GM23338 (cell line): Measurements from ENCODE around the gene PTGER4. TPM values are rescaled to one million over a fixed set of nuclear protein-coding genes. Genes with fewer than 3 reads are reported as not detected.

Experiments used
- ATAC-seq: fragments of 200-7000 bp; cut with Tn5 transposase; 3 replicates; pipeline ENCODE4 v1.9.1; 2020
- DNase-seq: peaks from one replicate; pipeline ENCODE4 v3.0.0-alpha.2; 2015; ENCODE audit warnings: low spot score
- H2AFZ ChIP-seq: fragments of 200-600 bp; sonication (generic); 2 replicates; pipeline ENCODE4 v1.8.0; 2016; ENCODE audit warnings: antibody characterized with exemption, mild to moderate bottlenecking, moderate library complexity
- H3F3A ChIP-seq: fragments of 200-600 bp; sonication (generic); replicated peaks from 2 replicates; pipeline ENCODE4 v1.8.0; 2017; ENCODE audit warnings: antibody characterized with exemption, mixed run types, low read depth
- H3K27ac ChIP-seq: fragments of 200-600 bp; sonication (generic); 2 replicates; pipeline ENCODE4 v1.6.1; 2016; ENCODE audit warnings: low read depth
- H3K27me3 ChIP-seq: fragments of 200-600 bp; sonication (generic); 2 replicates; pipeline ENCODE4 v1.8.0; 2016; ENCODE audit warnings: mild to moderate bottlenecking, mixed run types, moderate library complexity; ENCODE audit not compliant: insufficient read depth
- H3K36me3 ChIP-seq: fragments of 200-600 bp; sonication (generic); 2 replicates; pipeline ENCODE4 v1.8.0; 2016; ENCODE audit warnings: mild to moderate bottlenecking; ENCODE audit not compliant: insufficient read depth
- H3K4me1 ChIP-seq: fragments of 200-600 bp; sonication (generic); 2 replicates; pipeline ENCODE4 v1.8.0; 2016; ENCODE audit warnings: mild to moderate bottlenecking, moderate library complexity; ENCODE audit not compliant: insufficient read depth
- H3K4me2 ChIP-seq: fragments of 200-600 bp; sonication (generic); 2 replicates; pipeline ENCODE4 v1.7.1; 2017; ENCODE audit warnings: mixed run types
- H3K4me3 ChIP-seq: fragments of 200-600 bp; sonication (generic); 2 replicates; pipeline ENCODE4 v1.6.1; 2016; ENCODE audit warnings: mixed run types
- H3K79me2 ChIP-seq: fragments of 200-600 bp; sonication (generic); replicated peaks from 2 replicates; pipeline ENCODE4 v1.8.0; 2017; ENCODE audit warnings: mild to moderate bottlenecking; ENCODE audit not compliant: insufficient read depth
- H3K9me2 ChIP-seq: fragments of 200-600 bp; sonication (generic); 2 replicates; pipeline ENCODE4 v1.8.0; 2017; ENCODE audit not compliant: insufficient read depth
- H4K20me1 ChIP-seq: fragments of 200-600 bp; sonication (generic); replicated peaks from 2 replicates; pipeline ENCODE4 v1.8.0; 2017; ENCODE audit warnings: mild to moderate bottlenecking; ENCODE audit not compliant: insufficient read depth
- H3K27ac Mint-ChIP-seq: 2 replicates; pipeline ENCODE4 v1.8.0; 2020; ENCODE audit warnings: inconsistent platforms, mild to moderate bottlenecking, moderate library complexity, mixed read lengths
- H3K27me3 Mint-ChIP-seq: 3 replicates; pipeline ENCODE4 v1.8.0; 2022; ENCODE audit warnings: low read depth, mild to moderate bottlenecking, moderate library complexity, mixed read lengths, inconsistent platforms; ENCODE audit not compliant: insufficient read depth, poor library complexity
- H3K36me3 Mint-ChIP-seq: 3 replicates; pipeline ENCODE4 v1.8.0; 2021; ENCODE audit warnings: low read depth, mild to moderate bottlenecking, inconsistent platforms, moderate library complexity, mixed read lengths
- H3K4me1 Mint-ChIP-seq: 3 replicates; pipeline ENCODE4 v1.8.0; 2020; ENCODE audit warnings: mild to moderate bottlenecking, inconsistent platforms, mixed read lengths
- H3K4me3 Mint-ChIP-seq: 3 replicates; pipeline ENCODE4 v1.8.0; 2021; ENCODE audit warnings: moderate library complexity, mild to moderate bottlenecking, inconsistent platforms, mixed read lengths
- H3K9me3 Mint-ChIP-seq: 3 replicates; pipeline ENCODE4 v1.8.0; 2020; ENCODE audit warnings: moderate library complexity, mild to moderate bottlenecking, inconsistent platforms, mixed read lengths
- EZH2phosphoT487 ChIP-seq: fragments of 200-600 bp; sonication (generic); IDR thresholded peaks from one replicate; pipeline ENCODE4 v1.8.1; 2018; ENCODE audit warnings: antibody characterized with exemption; ENCODE audit not compliant: unreplicated experiment
- JUNB ChIP-seq: IDR thresholded peaks from one replicate; pipeline ENCODE4 v1.6.1; 2016; ENCODE audit warnings: antibody characterized with exemption; ENCODE audit not compliant: unreplicated experiment
- NANOG ChIP-seq: IDR thresholded peaks from 2 replicates; pipeline ENCODE4 v1.6.1; 2016; ENCODE audit warnings: antibody characterized with exemption, borderline replicate concordance
- POLR2AphosphoS5 ChIP-seq: IDR thresholded peaks from 2 replicates; pipeline ENCODE4 v1.6.1; 2016; ENCODE audit warnings: antibody characterized with exemption, low read depth
- STAT1 ChIP-seq: IDR thresholded peaks from one replicate; pipeline ENCODE4 v1.6.1; 2016; ENCODE audit warnings: antibody characterized with exemption; ENCODE audit not compliant: unreplicated experiment
- ZNF114 ChIP-seq: fragments of 250-450 bp; sonication (Bioruptor Pico); IDR thresholded peaks from 2 replicates; pipeline ENCODE4 v1.5.0; 2020; ENCODE audit warnings: mild to moderate bottlenecking, moderate library complexity
- polyA plus RNA-seq: library from polyadenylated mRNA; unstranded; fragments of >200 nt; fragmentation: Nextera tagmentation; extraction: Ambion mirVana; gene quantifications from 2 replicates; pipeline ENCODE4 v1.2.1, GENCODE V29; 2016
- total RNA-seq: library from RNA; depleted of rRNA; stranded (reverse); fragments of >200 nt; shearing (Covaris generic); gene quantifications from 2 replicates; pipeline ENCODE4 v1.2.3, GENCODE V29; 2014
- TF ChIP-seq, protein P1 (sequence below): fragments of 250-450 bp; sonication (Bioruptor Pico); IDR thresholded peaks from 2 replicates; pipeline ENCODE4 v1.5.0; 2020; ENCODE audit warnings: mild to moderate bottlenecking, moderate library complexity
- TF ChIP-seq, protein P2 (sequence below), 2 experiments: fragments of 200-600 bp in 1 of 2; sonication (generic) in 1 of 2; conservative IDR thresholded peaks; 2 replicates each; pipeline versions ENCODE4 v1.5.1 to v1.6.1; 2016 to 2017; ENCODE audit warnings: antibody characterized with exemption in 2 of 2, low read depth in 2 of 2, mild to moderate bottlenecking in 2 of 2, moderate library complexity in 1 of 2
- TF ChIP-seq, protein P3 (sequence below): IDR thresholded peaks from one replicate; pipeline ENCODE4 v1.6.1; 2018; ENCODE audit warnings: antibody characterized with exemption; ENCODE audit not compliant: unreplicated experiment

PTGER4 gene
- total and polyA plus RNA-seq, 2 experiments from 2014 or later = 0.82 to 4.4 TPM

DNA sequence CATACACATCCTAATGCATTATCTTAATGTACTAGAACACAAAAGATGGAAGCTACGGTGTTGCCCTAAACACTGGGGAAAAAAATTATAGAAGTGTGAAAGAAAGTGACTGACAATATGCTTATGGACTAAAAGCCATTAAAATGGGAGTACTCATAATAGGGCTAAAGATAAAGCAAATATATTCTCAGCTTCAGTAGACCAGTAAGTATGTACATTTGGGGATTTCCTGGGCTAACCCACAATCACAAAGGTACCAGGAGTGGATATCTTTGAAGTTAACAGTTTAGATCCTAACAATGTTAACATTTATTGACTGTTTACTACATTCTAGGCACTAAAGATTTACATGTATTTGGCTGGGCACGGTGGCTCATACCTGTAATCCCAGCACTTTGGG is 36.9 kb downstream of the PTGER4 start:
- H3K4me3 ChIP-seq = no peak overlapping the region
- ATAC-seq (no peak), DNase-seq (no peak)
- H3K9me2 ChIP-seq = no peaks in the 10 kb centered on the region
- H3K27ac ChIP-seq = no peak overlapping the region
- H3K4me1 Mint-ChIP-seq = no peaks in the 10 kb centered on the region
- H3K27me3 Mint-ChIP-seq = no peaks in the 10 kb centered on the region
- H3K36me3 Mint-ChIP-seq = peaks cover 17% of the 10 kb centered on the region
- H3F3A ChIP-seq = no peaks in the 10 kb centered on the region
- H3K4me2 ChIP-seq = no peak overlapping the region
- peaks cover 8% of the 10 kb centered on the region for H3K9me3 Mint-ChIP-seq
- no peak overlapping the region for H3K27ac Mint-ChIP-seq
- H2AFZ ChIP-seq = no peak overlapping the region
- no peak overlapping the region for H3K4me3 Mint-ChIP-seq
- TF ChIP-seq, protein P1, sequence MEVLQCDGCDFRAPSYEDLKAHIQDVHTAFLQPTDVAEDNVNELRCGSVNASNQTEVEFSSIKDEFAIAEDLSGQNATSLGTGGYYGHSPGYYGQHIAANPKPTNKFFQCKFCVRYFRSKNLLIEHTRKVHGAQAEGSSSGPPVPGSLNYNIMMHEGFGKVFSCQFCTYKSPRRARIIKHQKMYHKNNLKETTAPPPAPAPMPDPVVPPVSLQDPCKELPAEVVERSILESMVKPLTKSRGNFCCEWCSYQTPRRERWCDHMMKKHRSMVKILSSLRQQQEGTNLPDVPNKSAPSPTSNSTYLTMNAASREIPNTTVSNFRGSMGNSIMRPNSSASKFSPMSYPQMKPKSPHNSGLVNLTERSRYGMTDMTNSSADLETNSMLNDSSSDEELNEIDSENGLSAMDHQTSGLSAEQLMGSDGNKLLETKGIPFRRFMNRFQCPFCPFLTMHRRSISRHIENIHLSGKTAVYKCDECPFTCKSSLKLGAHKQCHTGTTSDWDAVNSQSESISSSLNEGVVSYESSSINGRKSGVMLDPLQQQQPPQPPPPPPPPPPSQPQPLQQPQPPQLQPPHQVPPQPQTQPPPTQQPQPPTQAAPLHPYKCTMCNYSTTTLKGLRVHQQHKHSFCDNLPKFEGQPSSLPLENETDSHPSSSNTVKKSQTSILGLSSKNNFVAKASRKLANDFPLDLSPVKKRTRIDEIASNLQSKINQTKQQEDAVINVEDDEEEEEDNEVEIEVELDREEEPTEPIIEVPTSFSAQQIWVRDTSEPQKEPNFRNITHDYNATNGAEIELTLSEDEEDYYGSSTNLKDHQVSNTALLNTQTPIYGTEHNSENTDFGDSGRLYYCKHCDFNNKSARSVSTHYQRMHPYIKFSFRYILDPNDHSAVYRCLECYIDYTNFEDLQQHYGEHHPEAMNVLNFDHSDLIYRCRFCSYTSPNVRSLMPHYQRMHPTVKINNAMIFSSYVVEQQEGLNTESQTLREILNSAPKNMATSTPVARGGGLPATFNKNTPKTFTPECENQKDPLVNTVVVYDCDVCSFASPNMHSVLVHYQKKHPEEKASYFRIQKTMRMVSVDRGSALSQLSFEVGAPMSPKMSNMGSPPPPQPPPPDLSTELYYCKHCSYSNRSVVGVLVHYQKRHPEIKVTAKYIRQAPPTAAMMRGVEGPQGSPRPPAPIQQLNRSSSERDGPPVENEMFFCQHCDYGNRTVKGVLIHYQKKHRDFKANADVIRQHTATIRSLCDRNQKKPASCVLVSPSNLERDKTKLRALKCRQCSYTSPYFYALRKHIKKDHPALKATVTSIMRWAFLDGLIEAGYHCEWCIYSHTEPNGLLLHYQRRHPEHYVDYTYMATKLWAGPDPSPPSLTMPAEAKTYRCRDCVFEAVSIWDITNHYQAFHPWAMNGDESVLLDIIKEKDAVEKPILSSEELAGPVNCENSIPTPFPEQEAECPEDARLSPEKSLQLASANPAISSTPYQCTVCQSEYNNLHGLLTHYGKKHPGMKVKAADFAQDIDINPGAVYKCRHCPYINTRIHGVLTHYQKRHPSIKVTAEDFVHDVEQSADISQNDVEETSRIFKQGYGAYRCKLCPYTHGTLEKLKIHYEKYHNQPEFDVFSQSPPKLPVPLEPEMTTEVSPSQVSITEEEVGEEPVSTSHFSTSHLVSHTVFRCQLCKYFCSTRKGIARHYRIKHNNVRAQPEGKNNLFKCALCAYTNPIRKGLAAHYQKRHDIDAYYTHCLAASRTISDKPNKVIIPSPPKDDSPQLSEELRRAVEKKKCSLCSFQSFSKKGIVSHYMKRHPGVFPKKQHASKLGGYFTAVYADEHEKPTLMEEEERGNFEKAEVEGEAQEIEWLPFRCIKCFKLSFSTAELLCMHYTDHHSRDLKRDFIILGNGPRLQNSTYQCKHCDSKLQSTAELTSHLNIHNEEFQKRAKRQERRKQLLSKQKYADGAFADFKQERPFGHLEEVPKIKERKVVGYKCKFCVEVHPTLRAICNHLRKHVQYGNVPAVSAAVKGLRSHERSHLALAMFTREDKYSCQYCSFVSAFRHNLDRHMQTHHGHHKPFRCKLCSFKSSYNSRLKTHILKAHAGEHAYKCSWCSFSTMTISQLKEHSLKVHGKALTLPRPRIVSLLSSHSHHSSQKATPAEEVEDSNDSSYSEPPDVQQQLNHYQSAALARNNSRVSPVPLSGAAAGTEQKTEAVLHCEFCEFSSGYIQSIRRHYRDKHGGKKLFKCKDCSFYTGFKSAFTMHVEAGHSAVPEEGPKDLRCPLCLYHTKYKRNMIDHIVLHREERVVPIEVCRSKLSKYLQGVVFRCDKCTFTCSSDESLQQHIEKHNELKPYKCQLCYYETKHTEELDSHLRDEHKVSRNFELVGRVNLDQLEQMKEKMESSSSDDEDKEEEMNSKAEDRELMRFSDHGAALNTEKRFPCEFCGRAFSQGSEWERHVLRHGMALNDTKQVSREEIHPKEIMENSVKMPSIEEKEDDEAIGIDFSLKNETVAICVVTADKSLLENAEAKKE (CRISPR knock-in tag) = no peak
- no peak for TF ChIP-seq POLR2AphosphoS5
- no peak for TF ChIP-seq ZNF114
- TF ChIP-seq JUNB = no peak
- no peak for TF ChIP-seq EZH2phosphoT487
- TF ChIP-seq NANOG = no peak
- TF ChIP-seq, protein P2, sequence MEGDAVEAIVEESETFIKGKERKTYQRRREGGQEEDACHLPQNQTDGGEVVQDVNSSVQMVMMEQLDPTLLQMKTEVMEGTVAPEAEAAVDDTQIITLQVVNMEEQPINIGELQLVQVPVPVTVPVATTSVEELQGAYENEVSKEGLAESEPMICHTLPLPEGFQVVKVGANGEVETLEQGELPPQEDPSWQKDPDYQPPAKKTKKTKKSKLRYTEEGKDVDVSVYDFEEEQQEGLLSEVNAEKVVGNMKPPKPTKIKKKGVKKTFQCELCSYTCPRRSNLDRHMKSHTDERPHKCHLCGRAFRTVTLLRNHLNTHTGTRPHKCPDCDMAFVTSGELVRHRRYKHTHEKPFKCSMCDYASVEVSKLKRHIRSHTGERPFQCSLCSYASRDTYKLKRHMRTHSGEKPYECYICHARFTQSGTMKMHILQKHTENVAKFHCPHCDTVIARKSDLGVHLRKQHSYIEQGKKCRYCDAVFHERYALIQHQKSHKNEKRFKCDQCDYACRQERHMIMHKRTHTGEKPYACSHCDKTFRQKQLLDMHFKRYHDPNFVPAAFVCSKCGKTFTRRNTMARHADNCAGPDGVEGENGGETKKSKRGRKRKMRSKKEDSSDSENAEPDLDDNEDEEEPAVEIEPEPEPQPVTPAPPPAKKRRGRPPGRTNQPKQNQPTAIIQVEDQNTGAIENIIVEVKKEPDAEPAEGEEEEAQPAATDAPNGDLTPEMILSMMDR (conservative IDR thresholded peaks at IDR 0.05; ENCODE audit: low read depth in 2 of 2) = no peak
- TF ChIP-seq, protein P3, sequence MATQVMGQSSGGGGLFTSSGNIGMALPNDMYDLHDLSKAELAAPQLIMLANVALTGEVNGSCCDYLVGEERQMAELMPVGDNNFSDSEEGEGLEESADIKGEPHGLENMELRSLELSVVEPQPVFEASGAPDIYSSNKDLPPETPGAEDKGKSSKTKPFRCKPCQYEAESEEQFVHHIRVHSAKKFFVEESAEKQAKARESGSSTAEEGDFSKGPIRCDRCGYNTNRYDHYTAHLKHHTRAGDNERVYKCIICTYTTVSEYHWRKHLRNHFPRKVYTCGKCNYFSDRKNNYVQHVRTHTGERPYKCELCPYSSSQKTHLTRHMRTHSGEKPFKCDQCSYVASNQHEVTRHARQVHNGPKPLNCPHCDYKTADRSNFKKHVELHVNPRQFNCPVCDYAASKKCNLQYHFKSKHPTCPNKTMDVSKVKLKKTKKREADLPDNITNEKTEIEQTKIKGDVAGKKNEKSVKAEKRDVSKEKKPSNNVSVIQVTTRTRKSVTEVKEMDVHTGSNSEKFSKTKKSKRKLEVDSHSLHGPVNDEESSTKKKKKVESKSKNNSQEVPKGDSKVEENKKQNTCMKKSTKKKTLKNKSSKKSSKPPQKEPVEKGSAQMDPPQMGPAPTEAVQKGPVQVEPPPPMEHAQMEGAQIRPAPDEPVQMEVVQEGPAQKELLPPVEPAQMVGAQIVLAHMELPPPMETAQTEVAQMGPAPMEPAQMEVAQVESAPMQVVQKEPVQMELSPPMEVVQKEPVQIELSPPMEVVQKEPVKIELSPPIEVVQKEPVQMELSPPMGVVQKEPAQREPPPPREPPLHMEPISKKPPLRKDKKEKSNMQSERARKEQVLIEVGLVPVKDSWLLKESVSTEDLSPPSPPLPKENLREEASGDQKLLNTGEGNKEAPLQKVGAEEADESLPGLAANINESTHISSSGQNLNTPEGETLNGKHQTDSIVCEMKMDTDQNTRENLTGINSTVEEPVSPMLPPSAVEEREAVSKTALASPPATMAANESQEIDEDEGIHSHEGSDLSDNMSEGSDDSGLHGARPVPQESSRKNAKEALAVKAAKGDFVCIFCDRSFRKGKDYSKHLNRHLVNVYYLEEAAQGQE = no peak
- TF ChIP-seq STAT1 = no peak
- no peaks in the 10 kb centered on the region for H4K20me1 ChIP-seq
- H3K27me3 ChIP-seq = no peaks in the 10 kb centered on the region
- no peaks in the 10 kb centered on the region for H3K79me2 ChIP-seq
- 0 out of 2 replicates have a peak, but pooled peaks cover 2% of the 10 kb centered on the region for H3K36me3 ChIP-seq
- no peaks in the 10 kb centered on the region for H3K4me1 ChIP-seq
